EH (cell line): ENCODE results near the gene VSTM2B.
"Not testable (repeated sequence)": the region's sequence is repeated elsewhere in the genome, so short reads cannot be mapped to it uniquely, and the experiment has no call there.

ENCODE experiments used
- DNase-seq: peaks from one replicate; pipeline ENCODE4 v3.0.0-alpha.2; 2015; ENCODE audit warnings: low read depth

Gene VSTM2B

DNA sequence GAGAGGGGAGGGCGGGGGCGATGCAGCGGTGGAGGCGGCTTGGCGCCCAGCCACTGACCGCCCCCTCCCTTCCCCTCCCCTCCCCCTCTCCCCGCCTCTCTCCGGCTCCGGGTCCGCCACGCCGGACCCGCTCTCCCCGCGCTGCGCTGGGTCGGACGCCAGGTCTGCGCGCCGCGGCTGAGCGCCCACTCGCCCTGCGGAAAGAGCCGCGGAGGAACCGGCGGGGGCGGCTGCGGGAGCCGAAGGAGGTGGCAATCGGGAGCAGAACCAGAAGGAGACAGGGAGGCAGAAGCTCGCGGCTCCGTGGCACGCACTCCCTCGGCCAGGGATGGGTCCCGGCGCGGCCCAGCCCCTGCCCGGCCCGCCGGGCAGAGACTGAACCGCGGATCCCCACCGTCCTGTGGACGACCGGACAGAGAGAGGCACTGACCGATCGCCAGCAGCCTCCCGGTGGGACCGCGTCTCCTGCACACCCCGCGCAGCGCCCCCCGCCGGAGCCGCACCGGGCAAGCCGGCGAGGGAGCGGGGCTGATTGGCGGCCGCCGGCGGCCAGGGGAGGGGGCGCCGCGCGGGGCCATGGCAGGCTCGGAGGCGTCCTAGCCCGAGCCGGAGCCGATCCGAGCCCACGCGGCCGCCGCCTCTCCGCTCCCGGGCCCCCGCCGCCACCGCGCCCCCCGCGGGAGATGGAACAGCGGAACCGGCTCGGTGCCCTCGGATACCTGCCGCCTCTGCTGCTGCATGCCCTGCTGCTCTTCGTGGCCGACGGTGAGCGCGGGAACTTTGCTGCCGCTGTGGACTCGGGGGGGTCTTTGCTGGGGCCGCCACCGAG lies at the start of gene VSTM2B:
TSS of gene VSTM2B (plus strand) at position 94 of the 829 bp plus-strand sequence. CDS start at position 684, 590 bp downstream.
- DNase-seq, result no peak

DNA sequence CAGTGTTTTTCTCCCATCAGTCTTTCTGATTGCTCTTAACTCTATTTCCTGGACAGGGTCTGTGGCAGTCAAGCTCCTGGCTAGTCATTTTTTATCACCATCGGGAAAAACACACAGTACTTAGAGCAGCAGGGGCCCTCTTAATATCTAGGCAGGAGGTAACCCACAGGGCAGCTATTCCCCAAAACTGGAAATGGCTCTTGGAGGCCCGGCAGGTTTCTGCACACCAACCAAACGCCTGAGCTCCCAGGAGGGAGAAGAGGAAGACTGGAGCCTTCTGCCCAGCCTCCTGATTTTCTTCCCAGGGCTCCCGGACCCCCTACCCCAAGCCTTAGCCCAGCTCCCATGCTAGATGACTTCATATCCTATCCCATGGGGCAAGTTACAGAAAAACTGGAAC lies 49.3 kb upstream of the VSTM2B start:
- no peak for DNase-seq

DNA sequence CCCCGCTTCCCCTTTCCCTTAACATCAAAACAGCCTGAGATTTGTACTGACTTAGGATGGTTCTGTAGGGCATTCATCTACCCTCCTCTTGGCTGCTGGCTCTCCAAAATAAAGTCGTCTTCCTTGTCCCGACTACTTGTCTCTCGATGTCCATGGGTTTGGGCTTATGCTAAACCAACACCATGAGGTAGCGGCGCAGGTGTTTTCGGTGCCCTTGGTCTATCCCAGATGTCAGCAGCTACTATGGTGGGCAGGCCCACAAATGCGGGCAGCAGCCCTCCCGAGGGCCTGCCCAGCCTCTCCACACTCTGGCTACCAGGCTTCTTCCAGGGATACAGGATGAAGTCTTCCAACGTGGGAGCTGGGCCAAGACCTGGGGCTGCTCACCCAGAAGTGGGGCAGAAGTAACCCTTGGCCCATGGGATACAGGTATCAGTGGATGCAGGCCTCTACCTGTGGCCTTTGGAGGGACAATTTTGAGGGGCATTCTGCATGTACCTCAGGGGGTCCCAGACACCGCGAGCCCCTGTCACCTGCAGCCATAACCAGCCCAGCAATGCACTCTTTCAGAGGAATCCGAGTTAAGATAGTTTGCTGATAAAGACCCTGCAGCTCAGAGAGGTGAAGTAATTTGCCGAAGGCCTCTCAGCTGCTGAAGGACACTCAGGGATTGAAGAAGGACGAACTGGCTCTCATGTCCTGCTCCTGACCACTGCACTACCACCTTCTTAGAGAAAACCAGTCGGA lies 47.8 kb upstream of the VSTM2B start:
- DNase-seq, result no peak

DNA sequence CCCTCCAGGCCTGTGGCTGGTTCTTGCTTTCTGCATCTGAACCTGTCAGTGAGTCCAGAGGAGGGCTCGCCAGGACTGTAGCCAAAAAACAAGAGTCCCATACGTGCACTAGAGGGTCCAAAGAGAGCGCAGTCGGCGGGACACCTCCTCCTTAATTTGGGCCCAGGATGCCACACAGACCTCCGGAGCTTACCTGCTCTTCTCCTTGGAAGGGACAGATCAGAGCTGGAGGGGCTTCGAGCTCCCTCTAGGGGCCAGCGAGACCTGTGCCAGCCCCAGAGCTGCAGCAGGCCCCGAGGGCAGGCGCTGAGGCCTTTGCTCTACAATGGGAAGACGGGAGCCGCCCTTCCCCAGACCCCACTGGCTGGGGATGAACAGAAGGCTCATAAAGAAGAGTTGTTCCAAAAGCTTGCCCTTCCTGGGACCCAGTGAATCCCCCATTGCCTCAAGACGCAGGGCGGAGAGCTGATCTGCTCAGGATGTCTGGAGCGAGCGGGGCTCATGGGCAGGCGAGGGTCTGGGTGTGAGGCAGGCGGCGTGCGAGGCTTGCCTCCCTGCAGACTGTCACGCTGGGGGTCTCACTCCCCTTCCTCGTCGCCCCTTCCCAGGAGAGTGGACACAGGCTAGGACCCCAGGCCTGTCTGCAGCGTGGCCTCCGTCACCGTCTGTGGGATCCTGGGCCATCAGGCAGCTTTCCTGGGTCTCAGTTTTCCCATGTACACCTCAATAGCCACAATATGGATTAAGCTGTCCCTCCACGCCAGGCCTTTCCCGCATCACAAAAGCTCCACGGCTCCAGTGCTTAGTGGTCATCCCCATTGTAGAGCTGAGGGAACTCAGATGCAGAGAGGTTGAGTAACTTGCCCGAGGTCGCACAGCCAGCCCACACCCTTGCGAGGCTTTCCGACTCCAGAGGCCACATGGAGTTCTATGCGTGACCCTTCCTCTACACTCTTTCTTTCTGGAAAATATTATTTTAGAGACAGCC lies 46.9 kb upstream of the VSTM2B start:
- DNase-seq, result no peak

DNA sequence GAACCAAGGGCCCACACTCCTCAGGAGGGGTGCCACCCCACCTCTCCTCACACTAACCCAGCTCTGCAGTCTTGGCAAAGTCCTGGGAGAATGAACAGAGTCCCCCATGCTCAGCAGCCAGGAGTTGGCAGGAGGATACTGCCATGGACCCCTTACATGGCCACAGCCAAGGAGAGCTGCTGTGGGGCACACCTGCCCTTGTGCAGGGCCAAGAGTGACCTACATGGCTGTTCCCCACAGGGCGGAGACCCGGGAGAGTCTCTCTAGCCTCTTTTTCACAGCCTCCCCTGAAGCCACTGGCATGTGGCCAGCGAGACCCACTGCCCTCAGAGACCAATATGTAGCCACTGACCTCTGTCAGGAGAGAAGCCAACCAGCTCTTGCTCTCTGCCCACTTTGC lies 45.9 kb upstream of the VSTM2B start:
- DNase-seq, result no peak

DNA sequence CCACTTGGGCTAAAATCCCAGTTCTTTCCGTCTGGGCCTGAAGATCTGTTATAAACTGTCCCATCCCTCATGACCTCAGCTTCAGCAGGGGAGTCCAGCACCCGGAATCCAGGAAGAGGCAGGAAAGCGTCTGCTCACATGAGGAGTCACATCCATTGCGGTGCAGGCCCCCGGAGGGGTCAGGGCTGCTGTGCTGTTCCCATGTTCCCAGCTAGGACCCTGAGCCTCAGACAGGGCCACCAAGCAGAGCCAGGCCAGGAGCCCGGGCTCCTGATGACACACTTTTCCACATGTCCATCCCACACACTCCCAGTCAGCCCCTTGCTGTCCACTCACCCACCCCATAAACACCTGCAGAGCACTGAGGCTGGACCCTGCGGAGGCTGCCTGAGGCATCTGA lies 45.3 kb upstream of the VSTM2B start:
- no peak for DNase-seq

DNA sequence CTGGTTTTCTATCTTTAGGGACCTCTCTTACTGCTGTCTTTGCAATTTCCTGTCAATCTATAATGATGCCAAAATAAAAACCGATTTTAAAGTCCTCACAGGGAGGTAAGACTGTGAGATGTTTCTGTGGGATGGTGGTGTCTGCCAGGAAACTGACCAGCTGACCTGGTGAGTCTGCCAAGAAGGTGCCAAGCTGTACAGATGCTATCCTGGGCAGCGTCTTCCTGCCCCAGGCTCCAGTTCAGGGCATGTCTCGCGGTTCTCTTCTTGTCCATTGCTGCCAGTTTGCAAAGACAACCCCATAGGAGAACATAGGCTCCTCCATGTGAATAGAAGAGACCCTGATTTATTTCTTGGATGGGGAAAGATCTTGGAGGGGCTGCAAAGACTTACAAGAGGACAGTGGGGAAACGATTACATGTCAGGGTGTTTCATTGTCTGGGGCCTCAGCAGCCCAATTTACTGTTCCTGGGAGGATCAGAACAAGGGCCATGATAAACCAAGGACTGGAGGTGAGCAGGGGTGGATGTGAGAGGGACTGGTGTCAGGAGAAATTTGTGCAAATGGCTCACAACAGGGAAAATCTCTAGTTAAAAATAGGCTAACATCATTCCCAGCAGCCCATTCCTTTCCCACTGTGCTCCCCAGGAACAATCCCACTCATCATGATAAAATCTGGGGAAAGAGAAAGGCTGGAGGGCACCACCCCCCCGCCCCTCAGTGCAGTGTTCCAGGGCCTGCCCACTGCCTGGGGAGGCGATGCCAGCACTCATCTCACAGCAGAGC lies 42.7 kb upstream of the VSTM2B start:
- DNase-seq, result no peak

DNA sequence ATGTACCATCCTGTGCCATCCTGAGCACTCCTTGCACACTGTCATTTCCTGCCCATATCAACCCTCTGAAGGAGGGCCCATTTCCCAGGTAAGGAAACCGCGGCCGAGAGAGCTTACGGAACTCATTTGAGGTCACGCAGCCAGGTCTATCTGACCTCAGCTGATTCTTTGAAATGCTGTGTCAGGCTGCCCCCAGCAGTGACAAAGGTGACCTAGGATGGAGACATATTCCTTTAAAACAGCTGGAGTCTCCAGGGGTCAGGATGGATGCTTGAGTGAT lies 42.2 kb upstream of the VSTM2B start:
- DNase-seq, result no peak

DNA sequence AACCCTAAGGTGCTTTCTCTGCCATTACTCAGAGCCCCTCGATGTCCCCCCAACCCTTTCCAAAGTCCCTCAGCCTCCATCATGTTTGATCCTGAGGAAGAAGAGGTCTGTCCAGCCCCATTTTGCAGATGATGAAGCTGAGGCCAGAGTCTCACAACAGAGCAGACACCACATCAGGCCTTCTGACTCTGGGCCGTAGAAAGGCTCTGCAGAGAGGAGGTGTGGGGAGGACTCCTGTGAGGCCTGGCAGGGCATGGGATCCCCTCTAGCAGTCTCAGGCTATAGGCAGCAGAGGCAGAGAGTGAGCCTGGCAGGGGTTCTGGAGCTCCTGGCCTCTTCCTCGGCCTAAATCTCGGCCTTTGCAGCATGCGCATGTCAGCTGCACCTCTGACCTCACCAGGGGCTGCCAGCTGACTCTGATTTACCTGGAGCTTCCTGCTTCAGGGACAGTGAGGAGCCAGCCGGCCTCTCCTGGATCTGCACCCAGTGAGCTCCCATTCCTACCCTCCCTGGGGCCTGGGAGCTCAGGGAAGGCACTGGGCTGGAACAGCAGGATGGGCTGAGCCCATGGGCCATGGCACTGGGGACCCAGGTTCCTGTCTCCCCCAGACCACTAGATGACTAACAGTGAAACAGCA lies 41.7 kb upstream of the VSTM2B start:
- no peak for DNase-seq

DNA sequence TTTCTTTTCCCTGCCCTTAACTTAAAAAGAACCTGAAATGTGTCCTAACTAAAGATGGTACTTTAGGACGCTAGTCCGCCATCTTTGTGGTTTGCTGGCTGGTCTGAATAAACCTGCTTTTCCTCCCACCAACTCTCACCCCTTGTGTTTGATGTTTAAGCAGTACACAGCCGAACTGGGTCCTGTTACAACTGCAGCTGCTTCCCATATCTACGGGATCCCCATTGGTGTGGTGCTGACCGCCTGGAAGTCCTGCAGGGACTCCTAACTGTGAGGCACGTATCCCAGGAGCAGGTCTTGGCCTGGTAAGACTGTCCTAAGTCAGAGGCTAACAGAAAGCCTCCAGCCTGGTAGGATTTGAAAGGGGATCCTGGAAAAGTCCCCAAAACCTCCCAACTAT lies 40.9 kb upstream of the VSTM2B start:
- DNase-seq, result no peak

DNA sequence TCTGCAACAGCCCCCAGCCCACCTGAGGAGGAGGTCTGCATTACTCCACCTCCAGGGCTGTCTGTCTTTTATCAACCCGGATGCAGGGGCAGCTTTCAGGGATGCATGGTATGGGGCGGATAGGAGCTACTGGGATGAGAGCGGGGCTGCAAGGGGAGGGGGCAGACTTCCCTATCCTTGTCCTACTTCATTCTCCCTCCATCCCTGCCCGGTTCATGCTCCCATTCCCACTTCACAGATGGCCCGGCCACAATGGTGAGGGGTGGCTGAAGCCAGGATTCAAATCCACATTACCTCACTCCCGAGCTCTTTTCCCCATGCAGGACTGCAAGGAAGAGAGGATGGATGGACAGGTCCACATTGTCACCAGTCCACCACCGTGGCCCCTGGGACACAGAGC lies 40.5 kb upstream of the VSTM2B start:
- DNase-seq, result no peak

DNA sequence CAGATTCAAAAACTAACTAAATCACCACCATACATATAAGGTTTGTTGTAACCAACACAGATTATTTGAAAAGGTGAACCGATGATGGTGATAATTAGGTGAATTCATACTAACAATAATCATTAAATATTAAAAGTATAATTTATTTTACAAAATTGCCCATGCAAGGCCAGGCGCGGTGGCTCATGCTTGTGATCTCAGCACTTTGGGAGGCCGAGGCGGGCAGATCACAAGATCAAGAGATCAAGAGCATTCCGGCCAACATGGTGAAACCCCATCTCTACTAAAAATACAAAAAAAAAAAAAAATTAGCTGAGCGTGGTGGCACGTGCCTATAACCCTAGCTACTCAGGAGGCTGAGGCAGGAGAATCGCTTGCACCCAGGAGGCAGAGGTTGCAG lies 38.8 kb upstream of the VSTM2B start:
- DNase-seq, result not testable (repeated sequence)

DNA sequence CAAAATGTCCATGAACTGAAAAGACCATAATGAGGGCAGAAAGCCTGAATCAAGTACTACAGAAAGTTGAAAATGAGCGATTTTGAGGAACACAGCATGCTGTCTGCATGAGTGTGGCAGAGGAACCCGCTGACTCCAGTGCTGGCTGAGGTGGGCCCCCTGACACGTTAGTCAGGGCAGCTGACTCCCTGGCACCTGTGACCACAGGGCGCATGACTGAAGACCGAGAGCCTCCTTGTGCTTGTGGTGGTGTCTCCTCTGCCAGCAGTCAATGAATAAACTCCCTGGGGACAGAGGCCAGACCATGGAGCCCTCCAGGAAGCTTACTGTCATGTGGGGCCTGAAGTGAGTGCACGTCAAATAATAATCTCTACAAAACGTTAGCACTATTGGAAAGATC lies 38.4 kb upstream of the VSTM2B start:
- DNase-seq, result no peak

DNA sequence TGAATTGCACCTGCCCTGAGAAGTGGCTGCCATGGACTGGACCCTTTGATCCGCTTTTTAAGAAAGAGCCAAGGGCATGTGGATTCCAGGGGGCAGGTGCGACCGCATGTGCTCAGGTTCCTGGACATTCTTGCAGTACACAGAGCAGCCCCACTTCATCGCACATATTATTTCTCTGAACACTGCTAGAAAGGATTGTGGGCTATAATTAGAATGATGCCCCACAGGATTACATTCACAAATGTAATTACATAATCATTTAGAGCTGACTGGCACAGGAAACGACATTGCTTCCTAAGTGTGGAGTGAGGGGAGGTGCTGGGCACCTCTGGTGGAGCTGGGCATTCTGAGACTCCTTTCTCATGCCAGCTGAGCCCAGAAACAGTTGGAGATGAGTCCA lies 37.5 kb upstream of the VSTM2B start:
- DNase-seq, result no peak

DNA sequence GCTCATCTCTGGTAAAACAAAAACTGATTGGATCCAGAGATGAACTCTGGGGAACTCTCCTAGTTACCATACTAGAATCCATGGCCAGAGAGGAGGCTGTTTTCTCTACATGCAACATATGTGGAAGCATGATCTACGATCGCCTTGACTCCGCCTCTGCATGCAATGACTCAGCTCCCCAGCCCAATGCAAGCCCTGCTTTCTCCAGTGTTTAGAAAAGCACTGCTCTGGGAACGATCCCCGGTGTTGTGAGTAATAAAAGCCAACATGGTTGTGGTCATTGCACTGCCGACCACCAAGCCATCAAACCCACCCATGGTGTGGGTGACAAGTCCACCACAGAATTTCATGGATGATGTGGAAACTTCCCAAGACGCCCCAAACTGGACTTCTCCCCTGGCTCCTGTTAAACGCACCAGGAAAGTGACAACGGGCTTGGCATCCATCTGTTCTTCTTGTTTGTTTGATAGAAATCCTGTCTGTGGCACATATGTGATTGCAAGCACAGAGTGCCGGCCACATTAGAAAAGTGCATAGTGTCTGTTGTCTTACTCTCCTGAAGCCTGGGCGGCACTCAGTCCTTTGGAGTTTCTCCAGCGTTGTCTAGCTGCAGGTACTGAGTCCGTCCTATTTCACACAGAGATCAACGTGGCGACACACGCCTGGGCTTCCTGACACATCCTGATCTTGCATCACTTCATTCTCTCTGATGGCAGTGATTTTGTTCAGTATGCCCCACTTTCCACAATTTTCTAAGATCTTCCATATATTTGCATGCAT lies 36.4 kb upstream of the VSTM2B start:
- DNase-seq, result no peak

DNA sequence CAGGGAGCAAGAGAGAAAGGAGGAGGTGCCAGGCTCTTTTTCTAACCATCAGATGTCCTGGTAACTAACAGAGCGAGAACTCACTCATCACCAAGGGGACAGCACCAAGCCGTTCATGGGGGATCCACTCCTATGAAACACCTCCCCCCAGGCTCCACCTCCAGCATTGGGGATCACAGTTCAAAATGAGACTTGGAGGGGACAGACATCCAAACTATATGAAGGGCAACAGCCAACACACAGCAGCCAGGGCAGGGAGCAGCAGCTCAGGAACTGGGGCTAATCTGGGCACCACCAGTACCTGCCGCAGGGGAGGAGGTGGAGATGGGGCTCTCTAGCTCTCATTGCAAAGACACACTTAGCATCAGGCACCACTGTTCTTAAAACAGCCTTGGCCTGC lies 34.3 kb upstream of the VSTM2B start:
- no peak for DNase-seq

DNA sequence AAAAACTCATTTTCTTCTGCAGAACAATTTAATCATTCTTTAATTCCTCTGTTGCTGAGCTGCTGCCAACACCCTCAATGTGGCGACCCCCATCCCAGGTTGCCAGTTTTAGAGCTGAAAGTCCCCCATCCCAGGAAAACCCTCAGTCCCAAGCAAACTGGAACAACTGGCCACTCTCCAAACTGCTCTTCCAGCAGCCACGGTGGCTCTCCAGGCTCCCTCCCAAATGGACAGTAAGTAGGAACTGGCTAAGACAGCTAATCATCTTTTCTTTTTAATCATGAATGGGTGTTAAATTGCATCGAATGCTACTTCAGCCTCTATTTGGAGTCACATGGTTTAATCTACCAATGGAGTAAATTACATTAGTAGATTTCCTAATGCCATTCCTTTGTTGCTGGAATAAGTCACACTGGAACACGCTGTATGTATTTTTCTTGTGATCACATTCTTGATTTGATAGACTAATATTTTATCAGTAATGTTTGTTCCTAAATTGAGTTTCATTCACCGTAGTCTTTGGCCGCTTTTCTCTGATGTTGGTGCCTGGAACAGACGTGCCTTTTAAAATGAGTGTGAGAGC lies 33.7 kb upstream of the VSTM2B start:
- DNase-seq, result no peak

DNA sequence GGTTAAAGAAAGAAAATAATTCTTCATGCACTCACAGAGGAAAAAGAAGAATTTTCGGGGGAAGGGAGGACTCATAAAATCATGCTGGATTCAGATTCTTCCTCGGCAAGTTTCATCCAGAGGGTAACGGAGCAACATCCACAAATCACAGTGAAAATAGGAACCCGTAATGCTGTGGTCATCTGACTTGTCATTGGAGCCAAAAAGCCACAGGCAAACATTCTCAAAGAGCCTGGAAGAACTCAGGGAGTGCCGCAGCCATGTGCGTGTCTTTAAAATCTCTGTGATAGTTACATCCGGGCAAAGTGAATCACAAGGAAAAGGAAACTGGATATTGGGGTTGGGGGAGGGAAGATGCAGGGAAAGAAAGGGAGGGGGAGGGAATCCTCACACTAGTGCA lies 33.0 kb upstream of the VSTM2B start:
- no peak for DNase-seq

DNA sequence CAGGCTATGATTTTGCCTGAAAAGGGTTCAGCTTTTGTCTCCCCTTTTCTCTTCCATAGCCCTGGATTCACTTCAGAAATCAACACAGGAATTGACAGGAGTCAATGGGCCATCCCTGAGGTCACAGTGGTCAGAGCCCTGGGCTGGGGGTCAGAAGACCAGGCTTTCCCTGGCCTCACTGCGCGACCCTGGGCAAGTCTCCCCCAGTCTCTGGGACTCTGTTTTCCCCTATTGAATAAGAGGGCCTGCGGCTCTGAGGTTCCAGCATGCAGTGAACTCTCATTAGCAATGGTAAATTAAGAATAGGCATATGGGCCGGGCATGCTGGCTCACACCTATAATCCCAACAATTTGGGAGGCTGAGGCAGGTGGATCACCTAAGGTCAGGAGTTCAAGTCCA lies 30.7 kb upstream of the VSTM2B start:
- DNase-seq, result no peak

DNA sequence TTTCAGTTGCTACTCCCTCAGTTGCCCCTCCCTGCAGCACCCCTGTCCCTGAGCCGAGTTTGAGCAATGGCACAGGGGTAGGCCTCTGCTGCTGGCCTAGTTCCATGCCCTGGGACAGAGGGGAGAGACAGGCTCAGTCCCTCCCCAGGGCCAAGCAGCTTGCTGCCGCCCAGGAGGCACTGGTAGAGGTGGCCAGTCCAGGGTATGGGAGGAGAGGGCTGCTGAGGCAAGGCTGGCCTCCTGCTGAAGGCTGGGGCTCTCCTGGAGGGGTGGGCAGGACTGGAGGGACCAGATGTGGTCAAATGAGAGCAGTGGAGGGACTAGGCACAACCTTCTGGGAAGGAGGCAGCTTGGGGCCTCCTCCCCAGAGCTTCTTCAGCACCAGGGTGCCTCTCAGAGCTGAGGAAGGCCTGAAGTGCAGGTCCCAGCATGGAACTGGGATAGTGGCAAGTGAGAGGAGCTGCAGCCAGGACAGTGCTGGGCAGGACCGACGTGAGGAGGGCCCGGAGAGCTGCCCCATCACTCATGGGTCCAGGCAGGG lies 29.8 kb upstream of the VSTM2B start:
- no peak for DNase-seq
